Measurements from ENCODE around the gene RMND5B.
A peak's percentile ranks its signal among the peaks of the same experiment; 100 is the strongest.
"Not testable (repeated sequence)": the region's sequence is repeated elsewhere in the genome, so short reads cannot be mapped to it uniquely, and the experiment has no call there.

The RMND5B gene

DNA sequence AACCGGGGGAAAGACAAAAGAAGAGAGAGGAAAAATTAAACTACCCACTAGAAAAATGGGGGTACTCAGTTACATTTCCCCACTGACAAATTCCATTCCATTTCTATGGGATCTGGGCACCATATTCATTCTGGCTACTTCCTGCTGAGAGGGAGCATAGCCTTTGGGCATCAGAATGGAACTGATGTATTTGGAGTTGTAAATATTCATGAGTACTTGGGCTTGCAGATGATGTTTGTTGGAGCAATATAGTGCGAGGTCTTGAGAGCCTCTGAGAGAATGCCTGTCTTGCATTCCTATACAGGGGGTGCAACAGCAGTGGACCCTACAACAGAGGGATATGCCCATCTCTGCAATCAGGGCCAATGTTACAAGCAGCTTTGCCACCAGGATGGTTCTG is 39.6 kb downstream of the RMND5B start:
- no peak for DNase-seq (ENCODE audit: low spot score)

DNA sequence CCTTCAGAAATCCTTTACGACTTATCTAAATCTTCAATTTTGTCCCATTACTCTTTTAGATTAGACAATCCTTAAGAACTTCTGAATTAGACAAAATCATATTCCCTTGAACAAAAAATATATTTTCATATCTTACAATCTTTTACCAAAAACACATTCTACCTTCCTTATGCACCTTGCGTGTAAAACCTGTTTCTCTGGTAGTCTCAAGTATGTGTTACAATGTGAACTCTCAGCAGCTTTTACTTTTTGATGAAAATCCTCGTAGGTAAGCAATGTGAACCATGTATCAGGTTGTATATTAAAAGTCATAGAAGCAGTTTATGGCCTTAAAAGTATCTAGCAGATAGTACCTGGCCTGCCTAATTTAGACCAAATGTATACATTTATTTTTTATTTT is 43.6 kb downstream of the RMND5B start:
- no peak for DNase-seq (ENCODE audit: low spot score)

DNA sequence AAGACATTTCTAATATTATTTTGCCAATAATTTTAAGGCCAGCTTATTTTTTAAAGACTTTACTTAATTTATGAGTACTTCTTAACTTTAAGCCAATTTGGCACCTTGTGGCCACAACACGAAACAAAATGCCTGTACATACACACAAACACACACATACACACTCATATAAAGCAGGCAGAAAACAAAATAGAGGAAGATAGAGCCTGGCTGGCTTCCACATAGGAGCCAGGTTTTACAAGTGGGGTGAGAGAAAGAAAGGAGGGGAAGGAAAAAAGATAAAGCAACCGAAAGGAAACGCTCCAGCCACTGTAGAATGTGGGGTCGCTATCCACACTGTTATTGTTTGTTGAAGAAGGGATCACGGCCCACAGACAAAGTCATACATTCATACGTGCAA is 46.0 kb downstream of the RMND5B start:
- no peak for DNase-seq (ENCODE audit: low spot score)

DNA sequence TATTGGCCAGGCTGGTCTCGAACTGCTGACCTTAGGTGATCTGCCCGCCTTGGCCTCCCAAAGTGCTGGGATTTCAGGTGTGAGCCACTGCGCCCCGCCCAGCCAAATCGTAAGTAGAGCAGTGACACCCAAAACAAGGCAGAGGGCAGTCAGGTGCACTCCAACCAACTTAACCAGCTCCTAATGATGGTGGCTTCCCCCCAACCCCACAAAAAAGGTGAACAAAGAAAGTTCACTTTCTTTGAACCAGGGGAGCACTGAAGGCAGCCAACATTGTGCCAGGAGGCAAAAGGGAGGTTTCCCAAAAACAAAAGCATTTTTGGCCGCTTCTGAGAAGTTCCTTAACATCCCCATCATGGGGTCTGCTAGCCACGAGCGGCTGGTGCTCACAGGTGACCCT is 46.8 kb downstream of the RMND5B start:
- no peak for DNase-seq (ENCODE audit: low spot score)

DNA sequence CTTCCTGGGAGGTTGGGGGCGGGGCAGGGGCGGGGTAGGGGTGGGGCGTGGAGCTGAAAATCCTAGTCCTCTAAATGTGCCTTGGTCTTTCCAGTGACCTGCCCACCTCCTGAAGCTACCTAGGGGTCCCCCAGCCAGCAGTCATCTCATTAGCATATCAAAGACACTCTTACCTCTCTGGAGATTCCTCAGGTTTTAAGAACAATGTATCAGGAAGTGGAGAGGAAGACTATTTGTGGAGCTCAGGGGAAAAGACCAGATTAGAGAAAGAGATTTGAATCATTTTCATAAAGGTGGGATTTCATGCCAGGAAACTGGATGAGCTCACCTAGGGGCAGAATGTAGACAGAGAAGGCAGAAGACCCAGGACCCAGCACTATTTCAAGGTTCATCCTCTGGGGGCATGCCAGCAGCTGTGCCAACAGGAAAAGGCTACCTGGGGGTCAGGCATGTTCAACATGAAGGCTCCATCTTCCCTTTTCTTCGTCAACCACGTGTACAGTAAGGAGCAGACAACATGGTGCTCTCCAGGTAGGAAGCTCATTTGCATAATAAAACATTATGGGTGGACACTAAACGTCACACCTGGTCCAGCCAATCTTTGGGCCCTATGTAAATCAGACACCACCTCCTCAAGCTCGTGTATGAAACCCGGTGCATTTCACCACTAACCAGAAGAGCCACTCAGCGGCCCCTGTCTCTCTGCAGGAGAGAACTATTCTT is 49.5 kb downstream of the RMND5B start:
- DNase-seq (ENCODE audit: low spot score): no peak

DNA sequence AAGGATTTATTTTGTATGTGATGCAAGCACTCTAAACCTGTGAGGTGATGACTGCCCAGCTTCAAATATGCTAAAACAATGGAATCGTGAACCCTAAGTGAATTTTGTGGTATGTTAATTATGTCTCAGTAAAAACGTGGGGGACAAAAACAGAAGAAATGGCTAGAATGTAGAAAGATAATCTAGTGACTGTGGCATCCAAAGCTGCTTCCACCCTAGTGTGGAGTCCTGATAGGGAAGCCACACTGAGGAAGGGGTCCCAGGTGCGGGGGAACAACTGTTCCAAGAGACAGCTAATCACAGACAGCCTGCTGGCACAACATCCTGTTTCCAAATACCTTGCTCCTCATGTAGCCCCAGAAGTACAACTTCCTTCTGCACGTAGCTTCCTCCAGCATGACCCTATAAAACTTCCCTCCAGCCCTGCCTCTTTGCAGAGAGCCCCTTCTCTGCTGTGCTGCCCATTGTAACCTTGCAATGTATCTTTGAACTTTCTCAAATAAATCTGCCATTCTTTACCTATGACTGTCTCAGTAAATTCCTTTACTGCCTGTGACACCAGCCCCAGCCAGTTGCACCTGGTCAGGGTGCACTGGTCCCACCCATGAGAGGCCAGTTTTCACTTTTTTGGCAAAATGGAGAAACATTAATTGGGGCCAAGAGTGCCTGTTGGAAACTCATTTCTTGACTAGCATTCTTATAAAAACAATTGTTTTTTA is 51.5 kb downstream of the RMND5B start:
- no peak for DNase-seq (ENCODE audit: low spot score)

DNA sequence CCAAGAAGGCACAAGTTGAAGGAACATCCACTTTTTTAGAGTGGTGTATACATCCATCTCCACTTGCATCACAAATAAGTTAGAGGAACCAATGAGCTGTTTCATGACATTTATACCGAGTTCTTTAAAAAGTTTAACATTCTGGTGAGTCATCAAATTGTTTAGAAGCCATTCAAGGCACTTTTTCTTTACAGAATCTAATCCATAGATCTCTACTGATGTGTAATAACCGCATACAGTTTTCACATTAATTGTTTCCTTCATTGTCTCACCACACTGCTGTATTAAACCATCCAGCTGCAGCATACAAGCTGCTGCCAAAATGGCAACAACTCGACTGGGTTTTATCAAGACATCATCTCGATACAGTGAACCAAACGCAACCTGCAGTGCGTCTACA is 55.6 kb downstream of the RMND5B start:
- no peak for DNase-seq (ENCODE audit: low spot score)

DNA sequence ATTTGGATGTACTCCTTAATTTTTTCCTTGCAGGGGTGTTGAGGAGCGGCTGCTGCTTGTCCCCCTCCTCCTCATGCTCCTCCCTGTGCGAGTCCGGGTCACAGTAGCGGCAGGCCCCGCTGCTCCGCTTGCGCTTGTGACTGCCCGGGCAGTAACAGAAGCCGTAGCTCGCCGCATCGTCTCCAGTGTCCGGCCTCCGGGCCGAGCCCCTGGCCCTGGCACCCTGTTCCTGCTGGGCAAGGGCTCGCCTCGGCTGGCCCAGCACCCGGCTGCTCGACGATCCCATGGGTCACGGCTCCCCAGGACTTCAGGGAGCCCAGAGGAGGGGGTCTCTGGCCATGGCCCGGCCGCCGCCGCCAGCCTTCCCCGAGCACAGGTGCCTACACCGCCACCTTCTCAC is 56.2 kb downstream of the RMND5B start, which contains the start of gene GMCL2:
Gene GMCL2 (minus strand): TSS at position 358 of the 400 bp plus-strand sequence. CDS start 72 bp downstream, at position 286.
- DNase-seq (ENCODE audit: low spot score): no peak

DNA sequence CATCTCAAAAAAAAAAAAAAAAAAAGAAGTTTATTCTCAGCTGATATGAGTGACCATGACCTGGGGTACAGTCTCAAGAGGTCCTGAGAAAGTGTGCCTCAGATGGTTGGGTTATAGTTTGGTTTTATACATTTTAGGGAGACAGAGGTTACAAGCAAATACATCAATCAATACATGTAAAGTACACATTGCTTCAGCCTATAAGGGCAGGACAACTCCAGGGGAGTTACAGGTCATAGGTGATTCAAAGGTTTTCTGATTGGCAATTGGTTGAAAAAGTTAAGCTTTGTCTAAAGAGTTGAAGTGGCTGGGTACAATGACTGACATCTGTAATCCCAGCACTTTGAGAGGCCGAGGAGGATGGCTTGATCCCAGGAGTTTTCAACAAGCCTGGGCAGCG is 58.6 kb downstream of the RMND5B start:
- no peak for DNase-seq (ENCODE audit: low spot score)

DNA sequence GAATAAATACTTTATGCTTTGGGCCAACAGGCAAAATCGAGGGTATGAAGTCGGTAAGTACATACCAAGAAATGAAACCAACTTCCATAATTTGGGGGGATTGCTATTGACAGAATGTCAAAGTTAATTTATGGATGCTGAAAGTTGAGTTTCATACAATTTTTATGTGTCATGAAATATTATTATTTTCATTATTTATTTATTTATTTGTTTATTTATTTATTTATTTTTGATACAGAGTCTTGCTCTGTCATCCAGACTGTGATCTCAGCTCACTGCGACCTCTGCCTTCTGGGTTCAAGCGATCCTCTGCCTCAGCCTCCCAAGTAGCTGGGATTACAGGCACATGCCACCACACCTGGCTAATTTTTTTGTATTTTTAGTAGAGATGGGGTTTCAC is 60.8 kb downstream of the RMND5B start:
- no peak for DNase-seq (ENCODE audit: low spot score)

DNA sequence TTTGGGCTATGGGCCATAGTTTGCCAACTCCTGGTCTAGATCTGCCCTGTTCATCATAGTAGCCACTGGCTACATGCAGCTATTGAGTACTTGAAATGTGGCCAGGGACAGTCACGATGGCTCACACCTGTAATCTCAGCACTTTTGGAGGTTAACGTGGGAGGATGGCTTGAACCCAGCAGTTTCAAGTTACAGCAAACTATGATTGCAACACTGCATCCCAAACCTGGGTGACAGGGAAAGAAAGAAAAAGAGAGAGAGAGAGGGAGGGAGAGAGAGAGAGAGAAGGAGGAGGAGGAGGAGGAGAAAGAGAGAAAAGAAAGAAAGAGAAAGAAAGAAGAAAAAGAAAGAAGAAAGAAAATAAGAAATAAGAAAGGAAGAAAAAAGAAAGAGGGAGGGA is 61.4 kb downstream of the RMND5B start:
- no peak for DNase-seq (ENCODE audit: low spot score)

DNA sequence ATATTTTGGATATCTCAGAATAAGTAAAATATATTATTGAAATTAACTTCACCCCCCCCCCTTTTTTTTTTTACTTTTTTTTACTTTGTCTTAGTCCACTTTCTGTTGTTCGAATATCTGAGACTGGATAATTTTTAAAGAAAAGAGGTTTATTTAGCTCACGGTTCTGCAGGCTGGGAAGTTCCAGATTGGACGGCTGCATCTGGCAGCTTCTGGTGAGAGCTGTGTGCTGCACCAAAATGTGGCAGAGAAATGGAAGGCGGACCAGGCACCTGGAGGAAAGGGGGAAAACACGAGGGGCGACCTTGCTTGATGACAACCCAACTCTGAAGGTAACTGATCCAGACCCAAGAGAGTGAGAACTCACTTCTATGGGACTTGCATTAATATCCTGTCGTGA is 62.0 kb downstream of the RMND5B start:
- DNase-seq (ENCODE audit: low spot score): no peak

DNA sequence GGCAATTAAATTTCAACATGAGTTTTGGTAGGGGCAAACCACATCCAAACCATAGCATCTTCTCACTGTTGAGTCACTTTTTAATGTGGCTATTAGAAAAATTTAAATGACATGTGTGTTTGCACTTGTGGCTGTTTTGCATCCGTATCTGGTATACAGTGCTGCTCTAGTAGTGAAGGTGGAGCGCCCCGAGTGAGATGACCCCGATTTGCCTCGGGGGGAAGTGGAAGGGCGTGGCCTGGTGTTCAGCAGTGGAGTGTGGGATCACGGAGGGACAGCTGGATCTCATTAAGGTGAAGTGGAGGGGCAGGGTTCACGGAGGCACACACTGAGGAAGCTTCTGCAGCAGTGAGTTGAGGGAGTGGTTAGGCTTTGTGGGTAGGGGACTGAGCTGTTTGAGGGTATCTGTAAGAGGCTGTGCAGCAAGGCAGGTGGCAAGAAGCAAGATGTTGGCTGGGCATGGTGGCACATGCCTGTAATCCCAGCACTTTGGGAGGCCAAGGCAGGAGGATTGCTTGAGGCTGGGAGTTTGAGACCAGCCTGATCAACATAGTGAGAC is 62.5 kb downstream of the RMND5B start:
- no peak for DNase-seq (ENCODE audit: low spot score)

DNA sequence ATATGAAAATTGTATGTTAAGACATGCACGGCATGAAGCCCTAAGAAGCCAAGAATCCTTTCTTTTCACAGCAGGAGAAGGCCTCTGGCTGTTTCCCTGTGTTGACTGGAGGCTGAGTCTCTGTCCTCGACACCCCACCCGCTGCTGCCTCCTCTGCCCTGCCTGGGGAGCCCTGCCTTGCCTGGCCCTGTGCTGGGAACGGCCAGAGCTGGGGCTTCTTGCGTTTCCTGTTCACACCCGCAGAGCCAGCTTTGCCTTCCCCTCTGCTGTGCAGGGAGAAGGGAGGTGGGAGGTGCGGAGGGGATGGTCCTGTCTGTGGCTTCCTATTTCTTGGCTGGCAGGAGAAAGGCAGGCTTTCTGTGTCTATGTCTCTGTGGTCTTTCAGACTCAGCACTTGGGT is 63.2 kb downstream of the RMND5B start:
- no peak for DNase-seq (ENCODE audit: low spot score)

DNA sequence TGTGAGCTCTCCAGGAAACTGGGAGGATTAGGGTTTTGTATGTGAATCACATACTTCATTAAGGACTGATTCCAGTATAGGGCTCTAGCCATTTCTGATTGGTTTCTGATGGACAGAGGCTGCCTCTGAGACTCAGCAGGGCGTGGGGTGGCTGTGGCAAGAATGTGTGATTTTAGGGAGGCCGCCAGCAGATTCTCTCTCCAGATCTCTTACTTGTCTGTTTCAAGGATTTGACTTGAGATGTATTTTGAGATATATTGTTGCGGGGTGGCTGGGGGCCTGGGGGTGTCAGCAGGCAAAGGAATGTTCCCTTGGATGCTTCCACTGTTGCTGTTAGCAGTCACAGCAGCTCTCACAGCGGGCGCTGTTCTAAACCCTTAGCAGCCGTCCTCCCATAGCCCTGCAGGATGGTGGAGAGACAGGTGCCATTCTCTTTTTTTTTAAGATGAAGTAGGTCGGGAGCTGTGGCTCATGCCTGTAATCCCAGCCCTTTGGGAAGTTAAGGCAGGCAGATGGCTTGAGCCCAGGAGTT is 65.5 kb downstream of the RMND5B start:
- DNase-seq (ENCODE audit: low spot score): no peak

DNA sequence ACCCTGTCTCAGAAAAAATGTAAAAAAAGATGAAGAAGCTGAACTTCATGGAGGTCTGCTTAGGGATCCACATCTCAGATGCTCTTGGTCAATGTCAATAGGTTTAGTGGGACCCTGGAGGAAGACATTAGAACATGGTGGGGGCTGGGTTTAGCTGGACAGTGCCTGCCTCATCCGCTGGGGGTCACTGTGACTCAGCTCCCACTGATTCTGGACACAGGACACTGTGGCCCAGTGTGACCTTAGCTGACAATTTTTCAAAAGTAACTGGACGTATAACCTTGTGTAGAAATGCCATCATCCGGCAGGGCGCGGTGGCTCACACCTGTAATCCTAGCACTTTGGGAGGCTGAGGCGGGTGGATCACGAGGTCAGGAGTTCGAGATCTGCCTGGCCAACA is 66.2 kb downstream of the RMND5B start:
- DNase-seq (ENCODE audit: low spot score): no peak

DNA sequence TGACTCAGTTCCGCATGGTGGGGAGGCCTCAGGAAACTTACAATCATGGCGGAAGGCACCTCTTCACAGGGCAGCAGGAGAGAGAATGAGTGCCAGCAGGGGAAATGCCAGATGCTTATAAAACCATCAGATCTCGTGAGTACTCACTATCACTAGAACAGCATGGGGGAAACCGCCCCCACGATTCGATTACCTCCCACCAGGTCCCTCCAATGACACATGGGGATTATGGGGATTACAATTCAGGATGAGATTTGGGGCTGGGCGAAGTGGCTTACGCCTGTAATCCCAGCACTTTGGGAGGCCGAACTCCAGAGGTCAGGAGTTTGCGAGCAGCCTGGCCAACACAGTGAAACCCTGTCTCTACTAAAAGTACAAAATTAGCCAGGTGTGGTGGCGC is 67.3 kb downstream of the RMND5B start:
- DNase-seq (ENCODE audit: low spot score): not testable (repeated sequence)

DNA sequence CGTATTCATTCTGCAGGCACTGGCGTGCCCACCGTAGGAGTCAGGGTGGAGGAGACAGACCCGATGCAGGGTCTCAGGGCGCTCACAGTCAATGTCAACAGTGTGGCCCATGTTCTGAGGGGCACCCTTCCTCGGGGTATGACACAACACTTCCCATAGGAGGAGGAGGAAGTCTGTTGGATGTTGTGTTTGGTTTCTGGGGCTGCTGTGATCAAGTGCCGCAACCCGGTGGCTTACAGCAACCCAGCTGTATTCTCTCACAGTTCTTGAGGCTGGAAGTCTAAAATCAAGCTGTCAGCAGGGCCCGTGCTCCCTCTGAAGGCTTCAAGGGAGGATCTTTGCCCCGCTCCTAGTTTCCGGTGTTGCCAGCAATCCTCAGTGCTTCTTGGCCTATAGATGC is 67.9 kb downstream of the RMND5B start:
- no peak for DNase-seq (ENCODE audit: low spot score)

DNA sequence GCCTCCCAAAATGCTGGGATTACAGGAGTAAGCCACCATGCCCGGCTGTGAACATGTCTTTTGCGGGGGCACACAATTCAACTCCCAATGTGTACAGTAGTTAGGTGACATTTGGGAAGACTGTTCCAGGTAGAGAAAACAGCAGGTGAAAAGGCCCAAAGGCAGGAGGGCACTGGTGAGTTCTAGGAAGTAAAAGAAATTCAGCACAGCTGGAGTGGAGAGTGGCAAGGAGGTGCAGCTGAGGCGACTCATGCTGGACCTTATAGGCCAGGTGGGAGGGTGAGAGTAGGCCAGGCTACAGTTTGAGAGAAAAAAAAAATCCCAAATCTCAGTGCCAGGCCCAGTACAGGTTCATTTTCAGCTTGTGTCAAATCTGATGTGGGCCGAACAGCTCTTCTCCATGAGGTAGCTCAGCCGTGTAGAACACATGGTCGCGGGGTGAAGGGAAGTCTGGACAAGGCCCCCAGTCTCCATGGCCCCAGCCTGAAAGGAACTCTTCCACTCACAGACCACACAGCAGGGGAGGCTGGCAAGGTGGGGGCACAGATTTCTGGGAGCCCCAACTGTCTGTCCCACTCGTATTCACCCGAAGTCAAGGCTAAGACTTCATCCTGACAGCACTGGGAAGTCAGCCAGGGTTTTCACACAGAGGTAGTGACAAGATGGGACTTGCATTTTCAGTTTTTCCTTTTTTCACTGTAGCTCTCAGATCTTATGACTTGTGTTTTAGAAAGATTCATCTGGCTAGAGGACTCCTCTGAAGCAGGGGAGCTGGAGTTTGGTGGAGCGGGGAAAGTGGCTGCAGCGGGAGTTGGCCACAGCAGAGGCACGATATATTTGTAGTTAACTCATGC is 69.0 kb downstream of the RMND5B start:
- DNase-seq (ENCODE audit: low spot score): peak; percentile 3

All from D341Med (cell line).